H9 (cell line): ENCODE data around the gene SLC17A1. TPM values are rescaled to one million over a fixed set of nuclear protein-coding genes. Genes with fewer than 3 reads are reported as not detected.

Experiments used
- DNase-seq: peaks from one replicate; pipeline ENCODE4 v3.0.0-alpha.2; 2017
- H2AFZ ChIP-seq: one replicate; pipeline ENCODE4 v1.6.1; 2013; ENCODE audit warnings: mild to moderate bottlenecking, low read length, control low read depth, moderate library complexity
- H2AK5ac ChIP-seq: 2 replicates; pipeline ENCODE4 v1.6.1; 2013; ENCODE audit warnings: low read length, control low read depth, mixed read lengths; ENCODE audit not compliant: insufficient read length
- H2BK120ac ChIP-seq: one replicate; pipeline ENCODE4 v1.6.1; 2013; ENCODE audit warnings: low read depth, mild to moderate bottlenecking, low read length, control low read depth, inconsistent platforms; ENCODE audit not compliant: poor library complexity, severe bottlenecking
- H2BK12ac ChIP-seq: 2 replicates; pipeline ENCODE4 v1.6.1; 2013; ENCODE audit warnings: low read length, control low read depth, mixed read lengths, low read depth; ENCODE audit not compliant: insufficient read length
- H2BK15ac ChIP-seq: 2 replicates; pipeline ENCODE4 v1.6.1; 2013; ENCODE audit warnings: low read depth, low read length, control low read depth
- H2BK20ac ChIP-seq: one replicate; pipeline ENCODE4 v1.6.1; 2013; ENCODE audit warnings: low read depth, mild to moderate bottlenecking, low read length, control low read depth, inconsistent platforms; ENCODE audit not compliant: poor library complexity, severe bottlenecking
- H2BK5ac ChIP-seq: 2 replicates; pipeline ENCODE4 v1.6.1; 2013; ENCODE audit warnings: low read length, control low read depth, mixed read lengths; ENCODE audit not compliant: insufficient read length
- H3K14ac ChIP-seq: 2 replicates; pipeline ENCODE4 v1.6.1; 2013; ENCODE audit warnings: low read length, control low read depth; ENCODE audit not compliant: insufficient read depth
- H3K18ac ChIP-seq: 2 replicates; pipeline ENCODE4 v1.6.1; 2013; ENCODE audit warnings: low read depth, mild to moderate bottlenecking, mixed read lengths, low read length, control low read depth; ENCODE audit not compliant: insufficient read length
- H3K23ac ChIP-seq: 2 replicates; pipeline ENCODE4 v1.6.1; 2013; ENCODE audit warnings: low read length, control low read depth, mixed read lengths, low read depth; ENCODE audit not compliant: insufficient read length
- H3K23me2 ChIP-seq: 2 replicates; pipeline ENCODE4 v1.6.1; 2013; ENCODE audit warnings: low read depth, mild to moderate bottlenecking, mixed read lengths, low read length, control low read depth; ENCODE audit not compliant: insufficient read length, poor library complexity, severe bottlenecking
- H3K27ac ChIP-seq: 2 replicates; pipeline ENCODE4 v1.5.1; 2013; ENCODE audit warnings: low read length, control low read depth, mixed read lengths, low read depth; ENCODE audit not compliant: insufficient read length
- H3K27me3 ChIP-seq: 2 replicates; pipeline ENCODE4 v1.6.1; 2013; ENCODE audit warnings: low read length, control low read depth, inconsistent platforms; ENCODE audit not compliant: insufficient read depth
- H3K4ac ChIP-seq: 2 replicates; pipeline ENCODE4 v1.6.1; 2013; ENCODE audit warnings: low read depth, mild to moderate bottlenecking, control low read depth, inconsistent platforms, low read length, moderate library complexity
- H3K4me1 ChIP-seq: 2 replicates; pipeline ENCODE4 v1.6.1; 2013; ENCODE audit warnings: low read length, control low read depth, inconsistent platforms; ENCODE audit not compliant: insufficient read depth
- H3K4me2 ChIP-seq: 2 replicates; pipeline ENCODE4 v1.6.1; 2013; ENCODE audit warnings: low read length, control low read depth, mixed read lengths; ENCODE audit not compliant: insufficient read length, insufficient read depth
- H3K56ac ChIP-seq: 2 replicates; pipeline ENCODE4 v1.6.1; 2013; ENCODE audit warnings: low read depth, mild to moderate bottlenecking, mixed read lengths, low read length, control low read depth; ENCODE audit not compliant: insufficient read length
- H3K79me1 ChIP-seq: 2 replicates; pipeline ENCODE4 v1.6.1; 2013; ENCODE audit warnings: low read depth, mild to moderate bottlenecking, moderate library complexity, low read length, control low read depth, inconsistent platforms; ENCODE audit not compliant: insufficient read depth, poor library complexity, severe bottlenecking
- H3K79me2 ChIP-seq: 2 replicates; pipeline ENCODE4 v1.6.1; 2013; ENCODE audit warnings: low read length, control low read depth, inconsistent platforms; ENCODE audit not compliant: insufficient read depth
- H3K9ac ChIP-seq: 2 replicates; pipeline ENCODE4 v1.6.1; 2013; ENCODE audit warnings: low read length, control low read depth, mixed read lengths; ENCODE audit not compliant: insufficient read length; ENCODE audit errors: extremely low read depth
- H3K9me3 ChIP-seq: one replicate; pipeline ENCODE4 v1.6.1; 2013; ENCODE audit warnings: low read depth, low read length, inconsistent platforms; ENCODE audit not compliant: control insufficient read depth
- H3T11ph ChIP-seq: one replicate; pipeline ENCODE4 v1.6.1; 2013; ENCODE audit warnings: mild to moderate bottlenecking, low read length, control low read depth, inconsistent platforms
- H4K20me1 ChIP-seq: one replicate; pipeline ENCODE4 v1.6.1; 2013; ENCODE audit not compliant: control insufficient read depth, insufficient read length, insufficient read depth
- H4K5ac ChIP-seq: 2 replicates; pipeline ENCODE4 v1.6.1; 2013; ENCODE audit warnings: low read depth, mild to moderate bottlenecking, mixed read lengths, low read length, control low read depth; ENCODE audit not compliant: insufficient read length
- H4K8ac ChIP-seq: replicated peaks from 2 replicates; pipeline ENCODE4 v1.6.1; 2013; ENCODE audit warnings: low read length, control low read depth, mixed read lengths, low read depth; ENCODE audit not compliant: insufficient read length
- H4K91ac ChIP-seq: 2 replicates; pipeline ENCODE4 v1.6.1; 2013; ENCODE audit warnings: low read depth, mild to moderate bottlenecking, moderate library complexity, mixed read lengths, low read length, control low read depth; ENCODE audit not compliant: insufficient read length
- H3K27ac Mint-ChIP-seq, 3 experiments: 2 replicates in 2 of 3; 3 replicates in 1 of 3; pipeline ENCODE4 v1.8.0; 2020 to 2021; ENCODE audit warnings: mixed read lengths in 3 of 3, mild to moderate bottlenecking in 1 of 3, moderate library complexity in 1 of 3
- H3K27me3 Mint-ChIP-seq: 2 replicates; pipeline ENCODE4 v1.8.0; 2021; ENCODE audit warnings: low read depth, mild to moderate bottlenecking, moderate library complexity, mixed read lengths
- H3K36me3 Mint-ChIP-seq, 3 experiments: 2 replicates in 2 of 3; 3 replicates in 1 of 3; pipeline ENCODE4 v1.8.0; 2020 to 2021; ENCODE audit warnings: low read depth in 3 of 3, mixed read lengths in 3 of 3; ENCODE audit not compliant: insufficient read depth in 1 of 3
- H3K4me1 Mint-ChIP-seq, 2 experiments: 2 replicates each; pipeline ENCODE4 v1.8.0; 2020; ENCODE audit warnings: mixed read lengths in 2 of 2
- H3K4me3 Mint-ChIP-seq, 2 experiments: 2 replicates in 1 of 2; 3 replicates in 1 of 2; pipeline ENCODE4 v1.8.0; 2020 to 2021; ENCODE audit warnings: mild to moderate bottlenecking in 2 of 2, mixed read lengths in 2 of 2, moderate library complexity in 1 of 2
- H3K9me3 Mint-ChIP-seq, 2 experiments: 2 replicates in 1 of 2; 3 replicates in 1 of 2; pipeline ENCODE4 v1.8.0; 2020; ENCODE audit warnings: mild to moderate bottlenecking in 2 of 2, mixed read lengths in 2 of 2, moderate library complexity in 1 of 2
- CTCF ChIP-seq: fragments of 200-600 bp; sonication (generic); conservative IDR thresholded peaks from 3 replicates; pipeline ENCODE4 v1.8.0; 2021; ENCODE audit warnings: antibody characterized with exemption, mild to moderate bottlenecking
- WGBS: extraction: QIAGEN DNeasy Blood & Tissue Kit; methylation state at CpG from one replicate; pipeline ENCODE4 v1.1.7; 2013; ENCODE audit warnings: missing lambda C conversion rate, low lambda C conversion rate, mixed read lengths; ENCODE audit not compliant: insufficient read length; ENCODE audit errors: extremely low coverage; 5-methylcytosine and 5-hydroxymethylcytosine counted together
- total RNA-seq: library from RNA; stranded (reverse); gene quantifications from 2 replicates; pipeline ENCODE4 v1.2.1, GENCODE V29; 2021

SLC17A1 gene
- total RNA-seq, 1 experiment from 2014 or later = not detected

GRCh38 chr6:25866011-25866410 is 34.2 kb upstream of the SLC17A1 start:
- Histone ChIP-seq H2AK5ac (no peak overlapping the region), H3K23ac (no peak overlapping the region)

More at GRCh38 chr6:25866011-25866410, 34.2 kb upstream of the SLC17A1 start:
- H3K4me1 ChIP-seq = no peaks in the 10 kb centered on the region
- no peak overlapping the region for H2BK5ac ChIP-seq
- H3K79me1 ChIP-seq = no peaks in the 10 kb centered on the region
- Mint-ChIP-seq H3K27ac (no peak overlapping the region), H3K27me3 (no peaks in the 10 kb centered on the region; the same call in none of the 2 replicates), H3K9me3 (no peaks in the 10 kb centered on the region), H3K4me1 (no peaks in the 10 kb centered on the region), H3K4me3 (no peak overlapping the region), H3K36me3 (no peaks in the 10 kb centered on the region)
- no peak overlapping the region for H3K14ac ChIP-seq
- no peak overlapping the region for H2BK15ac ChIP-seq
- no peak overlapping the region for H3K4me2 ChIP-seq
- H3K4ac ChIP-seq = no peak overlapping the region
- no peak overlapping the region for H3K56ac ChIP-seq
- H2BK12ac ChIP-seq = no peak overlapping the region
- no peaks in the 10 kb centered on the region for H3K9me3 ChIP-seq
- no peak overlapping the region for H2AFZ ChIP-seq
- no peaks in the 10 kb centered on the region for H3K23me2 ChIP-seq
- H3K27me3 ChIP-seq = no peaks in the 10 kb centered on the region
- no peak for DNase-seq
- H4K91ac ChIP-seq = no peak overlapping the region
- no peak overlapping the region for H3K18ac ChIP-seq
- no peaks in the 10 kb centered on the region for H3K79me2 ChIP-seq
- H2BK120ac ChIP-seq = no peak overlapping the region
- no peaks in the 10 kb centered on the region for H4K20me1 ChIP-seq
- no peak overlapping the region for H4K8ac ChIP-seq
- H2BK20ac ChIP-seq = no peak overlapping the region
- H3T11ph ChIP-seq = no peak overlapping the region
- no peak overlapping the region for H3K9ac ChIP-seq
- WGBS = no CpG with 5 or more reads among the region's 3 CpGs
- no peak for TF ChIP-seq CTCF
- H3K27ac ChIP-seq = no peak overlapping the region
- H4K5ac ChIP-seq = no peak overlapping the region
